HG03175 (cell line): ENCODE results near the gene CGB3.
"Not testable (repeated sequence)": the region's sequence is repeated elsewhere in the genome, so short reads cannot be mapped to it uniquely, and the experiment has no call there.

Experiments used
- ATAC-seq: cut with Tn5 transposase; IDR thresholded peaks from one replicate; pipeline ENCODE4 v1.9.1; 2021; ENCODE audit warnings: mild to moderate bottlenecking, moderate library complexity; ENCODE audit not compliant: unreplicated experiment

CGB3 gene

GRCh38 chr19:49042666-49043065, 18.5 kb upstream of the CGB3 start:
- ATAC-seq, result not testable (repeated sequence)

- no peak for ATAC-seq
These were observed 18.0 kb upstream of the CGB3 start for GRCh38 chr19:49042177-49042576.

- ATAC-seq, result not testable (repeated sequence)
These were observed 15.6 kb upstream of the CGB3 start for GRCh38 chr19:49039736-49040135.

GRCh38 chr19:49038557-49039276, 14.6 kb upstream of the CGB3 start:
- ATAC-seq, result not testable (repeated sequence)

GRCh38 chr19:49038111-49038510, 14.0 kb upstream of the CGB3 start:
- ATAC-seq, result not testable (repeated sequence)

- not testable (repeated sequence) for ATAC-seq
These were observed 12.7 kb upstream of the CGB3 start, which contains the start of gene CGB1 for GRCh38 chr19:49036815-49037214. TSS of gene CGB1 (minus strand) at chr19:49036895. CDS start at chr19:49036711, 184 bp downstream.

GRCh38 chr19:49031642-49032301, 7.6 kb upstream of the CGB3 start, which contains the start of gene CGB2:
TSS of gene CGB2 (plus strand) at chr19:49031890. CDS start at chr19:49032096, 206 bp downstream.
- ATAC-seq, result not testable (repeated sequence)

- ATAC-seq, result not testable (repeated sequence)
These were observed 6.2 kb upstream of the CGB3 start for GRCh38 chr19:49030323-49030722.

GRCh38 chr19:49029749-49030148, 5.6 kb upstream of the CGB3 start:
- ATAC-seq, result not testable (repeated sequence)

- not testable (repeated sequence) for ATAC-seq
These were observed 4.6 kb upstream of the CGB3 start for GRCh38 chr19:49028686-49029085.

- ATAC-seq, result not testable (repeated sequence)
These were observed 1.5 kb upstream of the CGB3 start for GRCh38 chr19:49025599-49025998.

GRCh38 chr19:49025088-49025487, 955 bp upstream of the CGB3 start:
- ATAC-seq, result not testable (repeated sequence)

- no peak for ATAC-seq
These were observed 2.0 kb downstream of the CGB3 start for GRCh38 chr19:49022116-49022515.

GRCh38 chr19:49020931-49021895, 2.9 kb downstream of the CGB3 start:
- no peak for ATAC-seq

GRCh38 chr19:49020342-49020741, 3.8 kb downstream of the CGB3 start:
- ATAC-seq, result no peak

- ATAC-seq, result no peak
These were observed 4.7 kb downstream of the CGB3 start for GRCh38 chr19:49019242-49019932.

GRCh38 chr19:49018388-49019241, 5.5 kb downstream of the CGB3 start:
- ATAC-seq, result not testable (repeated sequence)

- ATAC-seq, result no peak
These were observed 6.3 kb downstream of the CGB3 start for GRCh38 chr19:49017666-49018351.
